HG02798 (cell line): Measurements from ENCODE around the gene OCSTAMP.

Source experiments
- ATAC-seq: cut with Tn5 transposase; IDR thresholded peaks from one replicate; pipeline ENCODE4 v1.9.1; 2021; ENCODE audit warnings: mild to moderate bottlenecking; ENCODE audit not compliant: unreplicated experiment, poor library complexity

OCSTAMP gene, protein sequence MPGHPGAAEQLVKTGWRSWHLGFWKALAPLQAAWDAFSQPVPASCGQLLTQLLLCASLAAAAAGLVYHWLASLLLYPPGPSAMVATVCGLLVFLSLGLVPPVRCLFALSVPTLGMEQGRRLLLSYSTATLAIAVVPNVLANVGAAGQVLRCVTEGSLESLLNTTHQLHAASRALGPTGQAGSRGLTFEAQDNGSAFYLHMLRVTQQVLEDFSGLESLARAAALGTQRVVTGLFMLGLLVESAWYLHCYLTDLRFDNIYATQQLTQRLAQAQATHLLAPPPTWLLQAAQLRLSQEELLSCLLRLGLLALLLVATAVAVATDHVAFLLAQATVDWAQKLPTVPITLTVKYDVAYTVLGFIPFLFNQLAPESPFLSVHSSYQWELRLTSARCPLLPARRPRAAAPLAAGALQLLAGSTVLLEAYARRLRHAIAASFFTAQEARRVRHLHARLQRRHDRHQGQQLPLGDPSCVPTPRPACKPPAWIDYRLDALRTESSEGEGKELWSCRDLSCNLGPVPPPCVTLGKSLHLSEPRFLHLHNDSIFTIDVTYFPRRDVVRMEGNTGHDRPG

GRCh38 chr20:46550461-46550860 is at the start of gene OCSTAMP:
Gene OCSTAMP, minus strand, starts transcription at chr20:46550654. Its CDS starts 94 bp downstream, at chr20:46550560.
- no peak for ATAC-seq

DNA sequence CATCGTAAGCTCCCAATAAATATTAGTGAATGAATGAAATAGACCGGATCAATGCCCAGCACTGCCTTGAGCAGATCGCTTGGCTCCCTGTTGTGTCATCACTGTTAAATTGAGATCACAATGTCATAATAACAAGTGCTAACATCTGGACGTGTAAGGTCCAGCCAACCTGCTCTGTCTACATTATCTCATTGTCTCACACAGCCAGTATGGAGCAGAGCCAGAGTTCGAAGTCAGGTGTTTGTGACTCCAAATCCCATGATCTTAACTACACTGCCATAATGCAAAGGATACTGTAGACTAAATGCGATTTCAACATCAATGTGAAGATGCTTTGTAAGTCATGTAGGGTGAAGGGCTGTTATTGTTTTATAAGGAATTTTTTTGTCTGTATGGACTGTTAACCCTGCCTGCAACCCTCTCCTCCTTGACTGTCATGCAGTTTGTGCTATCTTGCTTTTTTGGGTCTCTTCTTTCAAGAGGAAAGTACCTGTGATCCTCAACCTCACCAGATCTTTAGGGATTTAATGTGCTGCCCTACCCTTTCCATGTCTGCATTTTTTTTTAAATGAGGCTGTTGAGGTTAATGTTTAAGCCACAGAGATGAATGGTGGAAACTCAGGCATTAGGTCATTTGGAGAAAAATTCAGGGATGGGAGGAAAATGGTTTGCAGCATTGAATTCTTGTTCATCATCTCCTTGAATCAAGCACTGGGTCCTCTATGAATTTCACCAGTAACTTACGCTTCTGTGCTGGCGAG is 49.0 kb upstream of the OCSTAMP start:
- no peak for ATAC-seq

DNA sequence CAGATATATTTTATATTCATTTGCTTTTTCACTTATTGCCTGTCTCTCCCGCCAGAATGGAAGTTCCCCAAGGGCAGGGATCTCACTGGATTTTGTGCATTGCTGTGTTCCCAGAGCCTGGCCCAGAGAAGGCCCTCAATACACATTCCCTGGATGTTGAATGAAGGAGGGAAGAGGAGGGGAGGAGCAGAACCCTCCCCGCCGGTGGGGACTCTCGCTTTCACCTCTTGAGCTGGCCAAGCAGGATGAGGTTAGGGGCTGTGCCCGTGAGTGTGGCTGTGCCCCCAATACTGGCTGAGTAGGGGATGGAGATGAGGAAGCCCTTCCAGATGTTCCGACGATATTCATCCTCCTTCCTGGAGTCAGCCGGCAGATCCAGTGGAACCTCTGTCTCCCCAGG is 45.5 kb upstream of the OCSTAMP start:
- no peak for ATAC-seq

DNA sequence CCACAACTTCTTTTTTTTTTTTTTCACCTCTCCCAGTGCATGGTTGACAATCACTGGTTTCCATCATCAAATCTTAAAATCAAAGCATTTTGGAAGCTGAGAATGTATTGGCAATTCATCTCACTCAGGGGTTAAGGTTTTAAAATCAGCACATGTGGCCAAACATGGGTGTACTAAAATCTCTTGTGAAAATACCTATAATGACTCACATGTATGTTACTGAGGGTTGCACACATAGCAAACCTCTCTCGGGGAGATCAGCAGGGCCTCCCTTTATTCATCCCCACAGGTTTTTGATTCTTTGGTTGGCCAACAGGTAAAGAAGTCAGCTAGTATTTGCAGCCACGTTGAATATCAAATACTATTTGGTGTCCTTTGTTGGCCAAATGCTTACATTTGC is 44.3 kb upstream of the OCSTAMP start:
- no peak for ATAC-seq

DNA sequence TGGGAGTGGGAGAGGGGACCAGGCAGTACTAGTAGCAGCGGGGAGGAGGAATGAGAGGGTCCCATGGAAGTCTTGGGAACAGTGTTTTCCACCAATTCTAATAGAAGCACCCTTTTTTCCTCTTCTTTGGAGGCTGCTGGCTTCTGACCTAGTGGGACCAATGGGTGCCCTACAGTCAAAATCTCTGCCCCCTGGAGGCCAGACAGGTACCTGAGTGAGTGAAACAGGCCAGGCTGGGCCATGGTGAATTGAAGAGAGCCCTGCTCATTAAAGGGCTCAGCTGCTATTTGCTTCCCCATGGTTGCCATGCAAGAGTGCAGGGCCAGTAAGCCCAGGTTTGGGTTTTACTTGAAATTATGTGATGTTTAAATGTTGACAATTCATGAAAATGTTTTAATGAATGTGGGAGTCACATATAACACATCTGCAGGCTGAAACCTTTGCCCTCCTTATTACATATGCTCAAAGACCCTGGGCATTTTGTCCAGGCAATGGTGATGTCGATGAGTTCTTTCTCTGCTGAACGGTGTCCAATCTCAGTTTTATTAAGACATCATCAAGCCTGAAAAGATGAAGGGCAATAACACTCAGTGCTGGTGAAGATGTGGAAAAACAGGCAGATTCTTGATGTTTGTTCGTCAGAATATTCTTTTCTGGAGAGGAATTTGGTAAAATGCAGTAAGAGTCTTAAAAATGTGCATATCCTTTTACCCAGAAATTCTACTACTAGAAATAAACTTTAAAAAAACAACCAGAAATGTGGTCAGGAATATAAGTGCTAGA is 42.3 kb upstream of the OCSTAMP start:
- no peak for ATAC-seq

- no peak for ATAC-seq
Measured at GRCh38 chr20:46590443-46590842, 40.0 kb upstream of the OCSTAMP start.

GRCh38 chr20:46588532-46589511 is 38.4 kb upstream of the OCSTAMP start:
- ATAC-seq = no peak

DNA sequence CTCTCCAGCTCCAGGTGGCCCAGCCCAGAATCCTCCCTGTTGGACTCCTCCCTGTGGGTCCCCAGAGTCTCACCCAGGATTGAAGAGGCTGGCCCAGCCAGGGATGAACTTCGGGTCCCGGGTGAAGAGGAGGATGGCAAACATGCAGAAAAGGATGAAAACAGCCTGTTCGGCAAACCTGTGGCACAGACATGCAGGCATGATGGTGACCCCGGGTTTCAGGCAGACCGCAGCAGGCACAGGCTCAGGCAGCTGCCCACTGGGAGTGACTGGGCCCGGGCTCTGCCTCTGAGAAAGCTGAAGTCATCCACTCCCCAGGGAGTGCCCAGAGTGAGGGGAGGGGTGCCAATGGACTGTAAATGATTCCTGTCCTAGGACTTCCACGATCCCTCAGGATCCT is 37.5 kb upstream of the OCSTAMP start:
- no peak for ATAC-seq

GRCh38 chr20:46586724-46587123 is 36.3 kb upstream of the OCSTAMP start:
- no peak for ATAC-seq

GRCh38 chr20:46584508-46584907 is 34.1 kb upstream of the OCSTAMP start:
- ATAC-seq = no peak

GRCh38 chr20:46583411-46584214 is 33.2 kb upstream of the OCSTAMP start:
- ATAC-seq = no peak

- ATAC-seq = no peak
Measured at GRCh38 chr20:46582648-46583047, 32.2 kb upstream of the OCSTAMP start.

GRCh38 chr20:46581391-46581790 is 30.9 kb upstream of the OCSTAMP start:
- ATAC-seq = no peak

- ATAC-seq = no peak
Measured at GRCh38 chr20:46580613-46581205, 30.3 kb upstream of the OCSTAMP start.

- ATAC-seq = no peak
Measured at GRCh38 chr20:46578745-46579144, 28.3 kb upstream of the OCSTAMP start.

- ATAC-seq = no peak
Measured at GRCh38 chr20:46576774-46577395, 26.4 kb upstream of the OCSTAMP start.

DNA sequence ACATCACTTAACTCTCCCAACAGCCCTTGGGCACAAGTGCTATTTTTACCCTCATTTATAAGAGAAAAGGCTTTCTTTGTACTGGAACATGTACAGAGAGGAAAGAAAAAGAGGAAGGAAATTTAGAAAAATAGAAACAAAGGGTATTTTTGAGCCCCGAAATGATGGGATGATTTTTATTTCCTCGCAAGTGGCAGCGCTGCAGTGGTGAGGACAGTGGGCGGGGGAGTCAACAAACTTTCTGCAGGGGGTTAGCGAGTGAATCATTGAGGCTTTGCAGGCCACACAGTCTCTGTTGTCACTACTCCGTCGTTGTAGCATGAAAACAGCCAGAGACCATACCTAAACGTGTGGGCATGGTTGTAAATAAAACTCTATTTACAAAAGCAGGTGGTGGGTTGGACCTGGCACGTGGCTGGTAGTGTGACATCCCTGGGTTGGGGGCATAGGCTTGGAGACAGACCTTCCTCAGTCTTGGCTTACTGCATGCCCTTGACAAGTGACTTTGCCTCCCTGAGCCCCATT is 25.5 kb upstream of the OCSTAMP start:
- ATAC-seq = no peak

DNA sequence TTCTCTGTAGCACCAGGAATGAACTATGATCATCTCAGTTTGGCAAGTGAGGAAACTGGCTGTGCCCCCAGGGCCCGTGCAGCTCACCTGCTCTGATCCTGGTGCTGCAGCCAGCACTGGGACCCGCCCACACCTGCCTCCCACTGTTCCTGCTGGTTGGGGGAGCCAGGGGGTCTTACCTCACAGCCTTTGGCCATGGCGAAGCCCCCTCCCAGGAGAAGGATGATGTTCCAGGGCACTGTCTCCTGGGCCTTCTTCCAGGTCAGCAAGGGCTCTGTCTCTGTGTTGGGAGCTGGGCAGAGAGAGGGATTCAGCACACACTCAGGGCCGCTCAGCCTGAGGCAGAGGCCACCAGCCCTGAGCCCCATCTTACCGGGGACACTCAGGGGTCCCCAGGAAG is 24.9 kb upstream of the OCSTAMP start:
- ATAC-seq = no peak
